ENCODE results near the gene EMX1. TPM values are rescaled to one million over a fixed set of nuclear protein-coding genes. Genes with fewer than 3 reads are reported as not detected.

The EMX1 gene
- total and polyA plus RNA-seq, 3 donors from 2014 or later = 4.5 to 13.2 (median 11.3) TPM

DNA sequence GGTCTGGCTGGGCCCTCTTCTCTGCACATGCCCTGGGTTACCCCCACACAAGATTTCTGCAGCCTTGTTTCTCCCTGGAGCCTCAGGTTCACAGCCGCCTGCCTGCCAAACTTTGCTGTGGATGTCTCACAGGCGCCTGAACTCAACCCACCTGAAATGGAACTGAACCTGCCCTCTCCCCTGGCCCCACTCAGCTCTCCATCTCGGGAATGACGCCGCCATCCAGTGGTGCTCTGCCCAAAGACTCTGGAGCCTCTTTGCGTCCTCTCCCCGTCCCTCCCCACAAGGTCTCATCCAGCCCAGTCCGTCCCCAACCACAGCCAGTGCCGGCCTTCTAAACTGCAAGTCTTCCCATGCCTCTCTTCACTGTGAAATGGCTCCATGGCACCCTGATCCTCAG, 29.1 kb downstream of the EMX1 start:
- no peak for DNase-seq
- intact Hi-C loops (cut with DNase I; ENCODE audit: low total_unique reads) = no loop called here
- WGBS, 2 donors = 95 to 97% methylated on average over 9 of the region's 9 CpGs
- H3K9me3 ChIP-seq = no peaks in the 10 kb centered on the region
- TF ChIP-seq CTCF (IDR thresholded peaks at IDR 0.05) (no peak), POLR2A (IDR thresholded peaks at IDR 0.05) (no peak)
- no peaks in the 10 kb centered on the region for H3K27me3 ChIP-seq
- H3K4me3 ChIP-seq = no peak overlapping the region
- no peaks in the 10 kb centered on the region for H3K4me1 ChIP-seq
- H3K27ac ChIP-seq = no peak overlapping the region
- H3K36me3 ChIP-seq (ENCODE audit: low read depth, missing control alignments) = no peaks in the 10 kb centered on the region

DNA sequence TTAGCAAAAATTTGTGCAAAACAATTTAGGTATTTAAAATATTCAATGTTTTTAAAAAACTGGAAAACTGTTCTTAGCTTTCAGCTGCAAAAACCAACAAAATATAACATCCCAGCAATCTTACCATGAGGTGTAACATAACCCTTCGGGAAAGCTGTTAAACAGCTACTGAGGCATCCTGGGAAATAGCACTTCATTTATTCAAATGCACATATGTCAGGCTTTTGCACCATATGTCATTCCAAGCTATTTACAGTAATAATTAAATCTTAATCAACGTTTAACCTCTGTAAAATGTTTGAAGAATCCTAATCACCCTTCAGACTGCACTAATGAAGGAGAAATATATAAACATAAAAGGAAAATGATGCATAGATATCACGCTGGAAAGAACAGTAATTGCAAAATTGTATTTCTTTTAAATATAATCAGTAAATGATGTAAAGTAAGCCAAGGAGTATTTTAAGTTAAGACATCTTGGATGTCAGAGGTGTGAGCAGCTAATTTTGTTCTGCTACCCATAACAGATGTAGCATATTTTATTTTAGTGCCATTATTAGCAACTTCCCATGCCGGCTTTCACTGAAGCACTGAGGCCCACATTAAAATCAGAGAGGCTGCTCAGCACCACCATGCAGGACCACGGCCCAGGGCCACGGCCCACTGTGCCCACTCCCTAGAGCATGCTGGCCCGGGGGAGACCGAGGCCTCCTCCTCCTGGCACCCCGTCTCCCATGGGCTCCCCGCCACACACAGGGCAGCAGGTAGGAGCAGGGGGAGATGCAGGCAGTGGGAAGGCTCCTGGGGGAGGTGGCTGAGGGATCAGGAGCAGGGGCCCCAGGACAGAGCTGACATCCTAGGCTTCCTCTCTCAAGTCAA, 30.9 kb downstream of the EMX1 start:
- Histone ChIP-seq H3K4me1 (no peaks in the 10 kb centered on the region), H3K36me3 (ENCODE audit: low read depth, missing control alignments) (no peaks in the 10 kb centered on the region), H3K4me3 (no peak overlapping the region), H3K27ac (no peak overlapping the region), H3K27me3 (no peaks in the 10 kb centered on the region), H3K9me3 (no peaks in the 10 kb centered on the region)
- DNase-seq = no peak
- 90 to 93% methylated on average over 10 of the region's 10 CpGs for WGBS, 2 donors
- intact Hi-C loops (cut with DNase I; ENCODE audit: low total_unique reads) = no loop called here
- TF ChIP-seq CTCF (IDR thresholded peaks at IDR 0.05) (no peak), POLR2A (IDR thresholded peaks at IDR 0.05) (no peak)

DNA sequence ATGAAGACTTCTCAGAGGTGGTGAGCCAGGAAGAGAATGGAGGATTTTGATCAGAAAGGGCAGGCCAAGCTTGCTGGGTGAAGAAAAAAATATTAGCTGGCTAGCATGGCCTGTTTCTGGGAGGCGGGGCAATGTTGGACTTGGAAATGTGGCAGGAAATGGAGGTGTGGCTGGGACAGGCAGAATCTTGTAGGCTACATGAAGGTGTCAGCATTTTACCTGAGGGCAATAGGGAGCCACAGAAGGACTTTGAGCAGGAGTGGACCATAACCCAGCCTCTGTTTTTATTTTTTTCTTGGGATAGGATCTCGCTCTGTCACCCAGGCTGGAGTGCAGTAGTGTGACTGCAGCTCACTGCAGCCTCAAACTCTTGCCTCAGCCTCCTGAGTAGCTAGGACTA, 31.7 kb downstream of the EMX1 start:
- Histone ChIP-seq H3K27ac (no peak overlapping the region), H3K4me1 (no peaks in the 10 kb centered on the region), H3K36me3 (ENCODE audit: low read depth, missing control alignments) (no peaks in the 10 kb centered on the region), H3K4me3 (no peak overlapping the region), H3K27me3 (no peaks in the 10 kb centered on the region), H3K9me3 (no peaks in the 10 kb centered on the region)
- TF ChIP-seq POLR2A (IDR thresholded peaks at IDR 0.05) = no peak
- TF ChIP-seq CTCF (IDR thresholded peaks at IDR 0.05) = no peak
- WGBS, 2 donors = 78 to 100% methylated on average over 2 of the region's 2 CpGs
- DNase-seq = no peak
- intact Hi-C loops (cut with DNase I; ENCODE audit: low total_unique reads) = no loop called here

DNA sequence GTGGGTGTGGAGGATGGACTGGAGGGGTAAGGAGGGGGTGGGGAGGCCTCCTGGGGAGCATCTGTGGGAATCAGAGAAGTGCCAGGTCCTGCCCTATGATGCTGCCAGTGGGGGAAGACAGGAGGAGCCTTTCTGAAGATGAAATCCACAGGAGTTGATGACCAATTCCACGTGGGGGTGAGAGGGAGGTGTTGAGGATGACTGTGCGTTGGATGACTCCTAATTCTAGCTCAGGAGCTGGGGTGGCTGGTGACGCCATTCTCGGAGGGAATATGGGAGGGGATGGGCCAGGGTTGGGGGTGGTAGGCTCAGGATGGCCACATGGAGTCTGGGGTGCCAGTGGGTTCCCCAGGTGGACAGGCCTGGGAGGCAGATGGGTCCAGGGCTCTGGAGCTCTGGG, 32.3 kb downstream of the EMX1 start:
- no peak overlapping the region for H3K27ac ChIP-seq
- TF ChIP-seq CTCF (IDR thresholded peaks at IDR 0.05) (no peak), POLR2A (IDR thresholded peaks at IDR 0.05) (no peak)
- no peaks in the 10 kb centered on the region for H3K27me3 ChIP-seq
- H3K9me3 ChIP-seq = no peaks in the 10 kb centered on the region
- DNase-seq = no peak
- intact Hi-C loops (cut with DNase I; ENCODE audit: low total_unique reads) = no loop called here
- H3K36me3 ChIP-seq (ENCODE audit: low read depth, missing control alignments) = no peaks in the 10 kb centered on the region
- no peak overlapping the region for H3K4me3 ChIP-seq
- WGBS, 2 donors = 90 to 91% methylated on average over 4 of the region's 4 CpGs
- H3K4me1 ChIP-seq = no peaks in the 10 kb centered on the region

Measured in testis (tissue), 3 donors.